K562 (cell line): ENCODE results near the gene RACK1. TPM values are rescaled to one million over a fixed set of nuclear protein-coding genes. Genes with fewer than 3 reads are reported as not detected.
A peak's percentile ranks its signal among the peaks of the same experiment; 100 is the strongest.

Source experiments
- ARID1B ChIP-seq: fragments of 450-650 bp; IDR thresholded peaks from 2 replicates; pipeline ENCODE4 v1.6.1; 2016; ENCODE audit warnings: antibody characterized with exemption, mild to moderate bottlenecking, inconsistent platforms
- CEBPG ChIP-seq, 3 experiments: fragments of 200-800 bp in 1 of 3; sonication (Bioruptor generic) in 1 of 3; sonication (generic) in 1 of 3; formaldehyde crosslinking in 1 of 3; IDR thresholded peaks in 2 of 3; conservative IDR thresholded peaks in 1 of 3; 2 replicates each; pipeline versions ENCODE4 v1.6.1 to v1.8.0; 2016 to 2022; ENCODE audit warnings: missing compliant biosample characterization in 2 of 3, missing genetic modification characterization in 2 of 3, mild to moderate bottlenecking in 1 of 3, missing genetic modification reagents in 1 of 3
- CTBP1 ChIP-seq: fragments of 450-650 bp; IDR thresholded peaks from 2 replicates; pipeline ENCODE4 v1.6.1; 2016; ENCODE audit warnings: borderline replicate concordance
- DNMT1 ChIP-seq: fragments of 450-650 bp; IDR thresholded peaks from 2 replicates; pipeline ENCODE4 v1.6.1; 2016; ENCODE audit warnings: antibody characterized with exemption, mild to moderate bottlenecking
- ELK1 ChIP-seq: sonication (generic); formaldehyde crosslinking; IDR thresholded peaks from 2 replicates; pipeline ENCODE4 v1.8.1; 2022; ENCODE audit warnings: missing genetic modification reagents
- HCFC1 ChIP-seq: IDR thresholded peaks from 2 replicates; pipeline ENCODE4 v1.6.1; 2012; ENCODE audit warnings: low read depth, low read length, improper control_type of control experiment
- HDAC2 ChIP-seq: fragments of 450-650 bp; IDR thresholded peaks from 2 replicates; pipeline ENCODE4 v1.6.1; 2016; ENCODE audit warnings: mild to moderate bottlenecking
- HNRNPUL1 ChIP-seq: fragments of 200-400 bp; formaldehyde crosslinking; IDR thresholded peaks from 2 replicates; pipeline ENCODE4 v1.6.1; 2017; ENCODE audit warnings: low read length
- MEIS2 ChIP-seq: fragments of 450-650 bp; IDR thresholded peaks from 2 replicates; pipeline ENCODE4 v1.6.1; 2014; ENCODE audit warnings: mild to moderate bottlenecking; ENCODE audit not compliant: partially characterized antibody
- MNT ChIP-seq, 2 experiments: fragments of 450-650 bp; conservative IDR thresholded peaks; 2 replicates each; pipeline ENCODE4 v1.6.1; 2017; ENCODE audit warnings: mild to moderate bottlenecking in 2 of 2, moderate library complexity in 2 of 2
- MTF1 ChIP-seq: fragments of 250-450 bp; sonication (Bioruptor Pico); IDR thresholded peaks from 2 replicates; pipeline ENCODE4 v1.9.0; 2021; ENCODE audit warnings: moderate library complexity, mild to moderate bottlenecking, inconsistent platforms, borderline replicate concordance
- PATZ1 ChIP-seq: fragments of 250-450 bp; sonication (Bioruptor Pico); IDR thresholded peaks from 2 replicates; pipeline ENCODE4 v1.5.0; 2020; ENCODE audit warnings: mild to moderate bottlenecking, borderline replicate concordance
- RBFOX2 ChIP-seq: fragments of 200-400 bp; formaldehyde crosslinking; IDR thresholded peaks from 2 replicates; pipeline ENCODE4 v1.6.1; 2017; ENCODE audit warnings: low read depth, mild to moderate bottlenecking, low read length, moderate library complexity
- RBM25 ChIP-seq: fragments of 200-400 bp; formaldehyde crosslinking; IDR thresholded peaks from 2 replicates; pipeline ENCODE4 v1.6.1; 2018; ENCODE audit warnings: low read length, low read depth, moderate library complexity; ENCODE audit not compliant: severe bottlenecking
- STAG1 ChIP-seq: sonication (generic); formaldehyde crosslinking; IDR thresholded peaks from 2 replicates; pipeline ENCODE4 v1.5.0; 2020; ENCODE audit warnings: missing genetic modification reagents, borderline replicate concordance
- ZNF609 ChIP-seq: sonication (generic); formaldehyde crosslinking; IDR thresholded peaks from 2 replicates; pipeline ENCODE4 v1.8.1; 2023; ENCODE audit warnings: missing genetic modification reagents, mild to moderate bottlenecking, borderline replicate concordance
- ZNF699 ChIP-seq: fragments of 250-450 bp; sonication (Bioruptor Pico); IDR thresholded peaks from 2 replicates; pipeline ENCODE4 v1.8.0; 2021; ENCODE audit warnings: mild to moderate bottlenecking, moderate library complexity; ENCODE audit not compliant: insufficient replicate concordance
- ZZZ3 ChIP-seq: fragments of 450-650 bp; IDR thresholded peaks from 2 replicates; pipeline ENCODE4 v1.6.1; 2016; ENCODE audit warnings: antibody characterized with exemption, mild to moderate bottlenecking, moderate library complexity
- polyA plus RNA-seq, 8 experiments: library from polyadenylated mRNA; depleted of rRNA in 4 of 8; stranded (reverse) in 5 of 8; unstranded in 3 of 8; fragments of >200 nt; fragmentation: Nextera tagmentation in 2 of 8; fragmentation: Illumina TruSeq in 1 of 8; extraction: Ambion mirVana in 2 of 8; extraction: Trizol in 1 of 8; gene quantifications; 2 replicates each; pipeline versions ENCODE4 v1.2.1 to v1.2.3, GENCODE V29; 2011 to 2014; ENCODE audit warnings: inconsistent platforms in 1 of 8, missing spikeins in 1 of 8
- total RNA-seq, 7 experiments: library from RNA; depleted of rRNA in 6 of 7; stranded (reverse); fragments of >200 nt in 6 of 7; fragmentation: Illumina TruSeq in 2 of 7; extraction: Trizol in 2 of 7; gene quantifications; 2 replicates each; pipeline versions ENCODE4 v1.2.1 to v1.2.3, GENCODE V29; 2011 to 2021; ENCODE audit warnings: low replicate concordance in 1 of 7

RACK1 gene
- total and polyA plus RNA-seq, 9 of the 15 experiments (the other 6 are each of a cell fraction or from before 2014, with no cell fraction given) = 2,303 to 5,311 (median 3,833) TPM

GRCh38 chr5:181241393-181241975 lies 2.2 kb downstream of the RACK1 start (continued):
- TF ChIP-seq ZNF609 (CRISPR knock-in tag) (0 out of 2 replicates have a peak, but pooled peaks have one; percentile 11), MNT (conservative IDR thresholded peaks at IDR 0.05) (peak in 1 of 2 experiments; percentile 57; a peak in 1 of 4 replicates), HNRNPUL1 (0 out of 2 replicates have a peak, but pooled peaks have one; percentile 60), DNMT1 (no peak), ZZZ3 (no peak), CTBP1 (0 out of 2 replicates have a peak, but pooled peaks have one; percentile 18), PATZ1 (CRISPR knock-in tag) (no peak), ZNF699 (CRISPR knock-in tag) (no peak), RBM25 (no peak), HCFC1 (no peak), ELK1 (no peak), RBFOX2 (peak; percentile 58), STAG1 (CRISPR knock-in tag) (no peak), CEBPG (CRISPR knock-in tag; IDR thresholded peaks at IDR 0.05) (peak; percentile 92), CEBPG (tag; conservative IDR thresholded peaks at IDR 0.05 in 1 of 2, IDR thresholded peaks at IDR 0.05 in 1 of 2) (peak; percentile 83 to 94), ARID1B (peak; percentile 18; the same call in 1 of the 2 replicates), MTF1 (CRISPR knock-in tag) (no peak), HDAC2 (no peak), MEIS2 (peak; percentile 40)
